CD4-positive, alpha-beta T cell treated with Interleukin-1 beta for 1 hour (primary cell): ENCODE measurements around the gene COL2A1.
"Not testable (repeated sequence)": the region's sequence is repeated elsewhere in the genome, so short reads cannot be mapped to it uniquely, and the experiment has no call there.

Experiments used
- DNase-seq, 2 donors: peaks; one replicate each; pipeline ENCODE4 v3.0.0-alpha.2; 2020 to 2022

The COL2A1 gene

DNA sequence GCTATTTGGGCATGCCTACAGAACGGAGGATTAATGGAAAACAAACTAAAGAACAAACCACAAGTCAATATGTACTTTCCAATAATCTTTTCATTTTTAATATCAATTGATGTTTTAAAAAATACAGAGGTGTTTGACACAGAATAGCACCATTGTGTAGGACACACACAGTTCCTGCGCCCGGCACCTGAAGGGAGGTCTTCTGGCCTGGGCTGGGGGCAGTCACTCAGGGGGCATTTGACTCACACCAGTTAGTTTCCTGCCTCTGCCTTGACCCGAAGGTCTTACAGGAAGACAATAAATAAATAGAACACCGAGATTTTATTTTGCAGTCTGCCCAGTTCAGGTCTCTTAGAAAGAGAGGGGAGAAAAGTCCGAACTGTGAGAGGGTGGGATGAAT lies 31.4 kb downstream of the COL2A1 start:
- DNase-seq: no peak

DNA sequence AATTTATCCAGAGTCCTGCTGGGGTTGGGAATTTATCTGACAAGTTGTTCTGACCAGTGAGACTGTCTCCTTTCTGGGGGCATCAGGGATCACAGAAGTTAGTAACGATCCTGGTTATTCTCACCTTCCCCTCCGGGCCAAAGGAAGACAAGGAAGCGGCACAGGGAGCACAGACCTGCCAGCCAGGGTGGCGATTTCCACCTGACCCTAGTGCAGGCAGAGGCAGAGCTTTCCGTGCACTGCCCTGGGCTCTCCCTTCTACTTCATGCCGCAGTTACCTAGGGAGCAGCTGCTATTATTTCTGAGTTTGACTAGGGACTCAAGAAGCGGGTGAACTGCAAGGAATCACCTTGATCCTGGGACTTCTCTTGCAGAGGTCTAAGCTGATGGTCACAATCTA lies 33.4 kb downstream of the COL2A1 start:
- DNase-seq: no peak

DNA sequence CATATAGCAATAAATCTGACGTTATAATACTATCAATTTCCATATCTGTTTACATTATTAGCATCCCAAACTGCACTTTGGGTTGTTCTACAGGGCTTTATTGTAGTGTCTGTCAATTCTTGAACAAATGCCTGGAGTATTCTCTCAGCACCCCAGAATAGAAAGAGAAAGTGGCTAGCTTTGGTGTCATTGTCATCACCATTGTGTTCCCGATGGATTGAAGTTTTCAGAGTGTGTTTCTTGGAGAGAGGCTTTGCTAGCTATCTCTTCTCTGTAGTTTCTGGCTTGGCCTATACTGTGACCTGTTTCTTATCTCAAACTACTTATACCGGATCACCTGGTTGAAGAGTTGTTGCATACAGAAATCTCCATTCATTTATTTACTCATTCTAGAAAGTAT lies 34.4 kb downstream of the COL2A1 start:
- no peak for DNase-seq

DNA sequence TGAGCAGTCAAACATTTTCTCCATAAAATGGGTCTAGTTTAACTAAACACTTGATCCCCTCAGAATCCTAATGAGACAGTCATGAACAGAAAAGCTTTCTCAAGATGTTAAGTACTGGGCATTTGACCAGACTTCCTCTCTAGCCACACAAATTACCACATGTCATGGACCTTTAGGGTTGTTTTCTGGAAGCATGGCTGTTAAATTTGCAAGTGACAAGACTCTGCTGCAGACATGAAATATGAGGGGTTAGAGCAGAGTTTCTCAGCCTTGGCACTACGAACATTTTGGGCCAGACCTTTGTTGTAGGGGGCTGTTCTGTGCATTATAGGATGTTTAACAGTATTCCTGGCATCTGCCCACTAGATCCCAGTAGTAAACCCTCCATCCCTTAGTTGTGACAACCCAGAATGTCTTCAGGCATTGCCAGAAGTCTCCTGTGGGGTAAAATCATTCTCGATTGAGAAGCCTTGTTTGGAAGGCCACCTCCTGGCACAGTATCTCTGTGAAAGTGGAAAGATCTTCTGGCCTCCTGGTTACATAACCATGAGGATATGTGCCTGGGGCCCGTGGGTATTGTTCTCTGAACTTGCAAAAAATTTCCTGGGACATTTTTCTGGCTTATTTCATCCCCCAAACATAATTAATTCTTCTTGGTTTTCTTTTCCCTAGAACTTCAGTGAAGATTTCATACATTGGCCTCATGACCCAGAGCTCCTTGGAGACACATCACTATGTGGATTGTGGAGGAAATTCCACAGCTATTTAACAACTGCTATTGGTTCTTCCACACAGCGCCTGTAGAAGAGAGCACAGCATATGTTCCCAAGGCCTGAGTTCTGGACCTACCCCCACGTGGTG lies 36.6 kb downstream of the COL2A1 start:
- no peak for DNase-seq

DNA sequence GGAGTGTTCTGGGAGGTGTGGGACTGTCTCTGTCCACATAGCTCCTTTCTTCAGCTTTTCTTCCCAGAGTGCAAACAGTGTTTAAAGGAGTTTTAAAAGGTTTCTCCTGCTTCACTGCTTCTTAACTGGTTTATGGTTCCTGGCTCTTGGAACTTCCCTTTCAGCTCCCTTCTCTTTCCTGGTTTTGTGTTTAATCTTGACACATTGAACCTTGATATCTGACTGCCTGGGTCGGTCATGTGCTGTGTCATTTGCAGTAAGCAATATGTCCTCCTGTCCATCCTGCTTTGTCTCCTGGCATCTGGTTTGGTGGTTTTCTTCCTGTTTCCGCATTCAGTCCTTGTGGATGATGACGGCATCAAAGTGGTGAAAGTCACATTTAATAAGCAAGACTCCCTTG lies 38.7 kb downstream of the COL2A1 start:
- no peak for DNase-seq

DNA sequence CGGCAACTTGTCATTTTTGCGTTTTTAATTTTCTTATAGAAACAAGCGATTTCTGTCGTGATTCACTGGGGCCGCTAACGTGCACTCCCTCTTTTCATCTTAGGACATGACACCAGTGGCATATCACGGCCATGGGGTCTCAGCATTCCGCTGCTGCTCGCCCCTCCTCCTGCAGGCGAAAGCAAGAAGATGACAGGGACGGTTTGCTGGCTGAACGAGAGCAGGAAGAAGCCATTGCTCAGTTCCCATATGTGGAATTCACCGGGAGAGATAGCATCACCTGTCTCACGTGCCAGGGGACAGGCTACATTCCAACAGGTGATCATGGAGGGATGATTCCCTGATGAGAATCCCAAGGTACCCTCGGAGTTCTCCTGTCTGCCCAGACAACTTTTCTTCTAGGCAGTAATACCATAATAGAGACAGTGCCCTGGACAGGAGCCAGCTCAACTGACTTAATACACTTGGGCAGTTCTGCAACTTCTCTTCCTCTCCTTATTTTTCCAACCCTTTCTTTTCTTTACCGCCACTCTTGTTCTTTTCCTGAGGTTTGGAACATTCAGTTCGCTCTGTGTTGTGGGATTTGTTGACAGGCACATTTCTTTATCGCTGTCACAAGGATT lies 40.1 kb downstream of the COL2A1 start:
- peak in 1 of 2 donors; percentile 11 for DNase-seq

DNA sequence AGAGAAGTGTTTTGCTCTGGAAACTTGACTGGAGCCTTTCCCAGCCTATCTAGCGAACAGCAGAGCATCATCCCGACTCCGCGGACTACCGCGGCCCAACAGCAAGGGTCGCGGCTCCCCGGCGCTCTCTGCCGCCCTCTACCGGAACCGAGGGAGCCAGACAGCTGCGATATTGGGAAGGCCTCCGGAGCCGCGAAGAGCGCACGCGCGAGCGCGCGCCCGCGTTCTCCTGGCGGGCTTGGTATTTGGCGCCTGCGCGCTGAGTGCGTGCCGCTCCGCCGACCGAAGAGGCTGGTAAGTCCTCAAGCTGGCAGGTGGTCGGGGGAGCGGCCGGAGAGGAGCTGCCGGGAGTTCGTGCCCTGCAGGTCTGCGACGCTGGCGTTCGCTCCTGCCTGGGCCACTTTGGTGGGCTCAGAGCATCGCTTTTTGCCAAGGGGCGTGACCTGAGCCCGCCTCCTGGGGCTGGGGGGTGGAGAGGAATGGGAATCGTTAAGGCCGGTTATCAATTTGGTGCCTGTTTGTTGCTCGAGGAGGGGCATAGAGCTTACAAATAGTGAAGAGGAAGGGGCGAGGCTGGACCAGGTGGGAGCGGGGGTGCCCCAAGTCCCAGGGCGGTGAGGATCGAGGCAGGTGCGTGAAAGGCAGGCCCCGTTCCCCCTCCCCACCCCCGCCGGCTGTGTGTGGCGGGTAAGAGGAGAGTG lies 40.8 kb downstream of the COL2A1 start, which contains the start of gene TMEM106C:
TSS of gene TMEM106C (plus strand) at position 257 of the 701 bp plus-strand sequence. CDS start 641 bp downstream, outside the sequence.
- peak; percentile 93 to 94 for DNase-seq

DNA sequence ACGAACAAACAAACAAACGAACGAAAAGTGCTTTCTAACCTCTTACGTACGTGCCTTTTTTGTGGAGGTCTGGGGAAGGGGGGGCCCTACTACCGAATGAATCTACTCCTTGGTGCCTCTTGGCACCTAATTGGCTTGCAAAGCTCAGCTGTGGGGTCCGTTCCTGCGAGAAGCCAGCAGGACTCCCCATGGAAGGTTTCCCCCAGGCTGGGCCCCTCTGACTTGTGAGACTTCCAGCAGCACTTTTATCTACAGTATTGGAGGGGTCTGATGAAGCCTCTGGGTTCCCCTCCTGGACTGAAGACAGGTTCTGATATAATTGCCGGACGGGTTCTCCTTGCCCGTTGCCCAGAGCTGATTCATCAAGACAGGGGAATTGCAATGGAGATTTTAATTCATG lies 42.1 kb downstream of the COL2A1 start:
- DNase-seq: no peak

DNA sequence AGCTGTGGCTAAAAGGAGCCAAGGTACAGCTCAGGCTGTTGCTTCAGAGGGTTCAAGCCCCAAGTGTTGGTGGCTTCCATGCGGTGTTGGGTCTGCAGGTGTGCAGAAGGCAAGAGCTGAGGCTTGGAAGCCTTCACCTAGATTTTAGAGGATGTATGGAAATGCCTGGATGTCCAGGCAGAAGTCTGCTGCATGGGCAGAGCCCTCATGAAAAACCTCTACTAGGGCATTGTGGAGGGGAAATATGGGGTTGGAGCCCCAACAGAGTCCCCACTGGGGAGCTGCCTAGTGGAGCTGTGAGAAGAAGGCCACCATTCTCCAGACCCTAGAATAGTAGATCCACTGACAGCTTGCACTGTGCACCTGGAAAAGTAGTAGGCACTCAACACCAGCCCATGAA lies 46.6 kb downstream of the COL2A1 start:
- not testable (repeated sequence) for DNase-seq

DNA sequence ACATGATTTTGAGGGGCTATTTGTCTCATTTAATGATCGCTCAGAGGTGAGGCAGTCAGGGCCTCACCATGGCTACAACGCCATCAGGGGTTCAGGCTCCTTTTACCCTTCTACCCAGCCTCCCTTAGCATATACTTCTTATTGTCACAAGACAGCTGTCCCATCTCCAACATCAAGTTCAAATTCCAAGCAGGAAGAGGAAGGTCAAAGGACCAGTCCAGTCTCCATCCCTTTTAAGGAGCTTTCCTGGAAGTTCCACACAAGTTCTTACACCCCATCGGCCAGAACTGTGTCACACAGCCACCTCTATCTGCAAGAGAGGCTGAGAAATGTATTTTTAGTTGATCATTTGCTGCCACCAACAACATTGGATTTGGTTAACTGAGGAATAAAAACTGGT lies 49.2 kb downstream of the COL2A1 start:
- no peak for DNase-seq

DNA sequence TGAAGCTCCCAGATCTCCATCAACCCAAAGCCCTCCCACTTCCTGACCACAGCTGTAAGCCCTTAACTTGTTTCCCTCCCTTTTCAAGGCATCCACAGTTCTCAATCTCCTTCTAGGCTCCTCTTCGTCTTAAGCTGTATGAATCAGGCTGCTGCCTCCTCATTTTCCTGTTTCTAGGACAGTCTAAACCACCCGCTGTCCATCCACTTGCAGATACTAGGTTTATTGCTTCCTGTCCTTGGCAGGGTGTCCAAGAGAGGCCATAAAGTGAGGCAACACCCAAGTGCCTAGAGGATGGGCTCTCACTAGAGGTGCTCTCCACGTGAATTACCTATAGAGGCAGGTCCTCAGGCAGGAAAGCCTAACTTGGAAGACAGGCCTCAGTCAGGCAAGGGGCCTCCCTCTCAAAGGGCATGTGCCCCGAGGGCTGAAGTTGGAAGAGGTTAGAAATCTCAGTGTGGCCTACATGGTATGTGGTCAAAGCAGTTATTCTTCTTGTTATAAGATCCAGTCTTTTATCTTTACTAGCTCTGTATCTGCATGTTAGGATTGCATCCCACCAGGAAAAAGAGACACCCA lies 49.7 kb downstream of the COL2A1 start:
- no peak for DNase-seq

DNA sequence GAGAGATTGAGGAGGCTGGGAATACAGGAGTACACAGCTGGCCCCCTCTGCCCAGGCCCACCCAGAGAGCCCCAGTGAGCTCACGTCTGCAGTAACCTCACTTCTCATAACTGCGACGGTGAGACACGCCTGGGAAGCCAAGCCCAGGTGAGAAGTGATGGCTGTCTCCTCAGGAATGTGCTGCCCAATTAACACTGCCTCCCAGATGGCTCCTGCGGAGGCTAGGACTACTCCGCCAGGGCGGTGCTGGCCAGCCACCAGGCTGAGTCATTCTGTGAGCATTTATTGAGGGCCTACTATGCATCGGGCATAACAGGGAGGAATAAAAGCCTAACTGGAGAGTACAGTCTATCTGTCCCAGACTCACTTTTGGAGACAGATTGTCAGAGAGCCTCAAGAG lies 50.2 kb downstream of the COL2A1 start:
- no peak for DNase-seq

DNA sequence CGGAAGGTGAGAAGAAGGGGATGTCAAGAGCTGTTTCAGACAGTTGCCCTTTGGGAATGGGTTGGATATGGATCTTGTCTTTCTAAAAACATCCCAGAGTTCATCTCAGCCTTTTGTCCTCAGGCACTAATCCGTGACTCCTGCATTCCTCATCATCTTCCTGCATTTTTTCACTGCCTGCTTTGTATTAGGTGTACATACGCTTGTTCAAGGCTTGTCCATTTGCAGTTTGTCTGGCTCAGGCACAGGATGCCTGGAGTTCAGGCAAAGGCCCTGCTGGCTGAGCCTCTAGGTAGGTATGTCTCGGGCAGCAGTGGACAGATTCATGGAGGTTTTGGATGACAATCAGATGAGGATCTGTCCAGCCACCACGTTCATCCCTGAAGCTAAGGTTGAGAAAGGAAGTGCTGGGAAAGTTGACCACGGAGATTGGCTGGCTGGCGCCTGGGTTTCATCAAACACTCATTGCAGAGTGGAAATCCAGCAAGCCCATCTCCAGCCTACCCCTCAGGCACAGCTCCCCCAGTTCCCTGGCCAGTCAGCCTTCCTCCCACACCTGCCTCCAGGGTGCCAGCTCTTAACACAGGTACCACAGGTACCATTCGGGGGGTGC lies 53.3 kb downstream of the COL2A1 start:
- DNase-seq: no peak

DNA sequence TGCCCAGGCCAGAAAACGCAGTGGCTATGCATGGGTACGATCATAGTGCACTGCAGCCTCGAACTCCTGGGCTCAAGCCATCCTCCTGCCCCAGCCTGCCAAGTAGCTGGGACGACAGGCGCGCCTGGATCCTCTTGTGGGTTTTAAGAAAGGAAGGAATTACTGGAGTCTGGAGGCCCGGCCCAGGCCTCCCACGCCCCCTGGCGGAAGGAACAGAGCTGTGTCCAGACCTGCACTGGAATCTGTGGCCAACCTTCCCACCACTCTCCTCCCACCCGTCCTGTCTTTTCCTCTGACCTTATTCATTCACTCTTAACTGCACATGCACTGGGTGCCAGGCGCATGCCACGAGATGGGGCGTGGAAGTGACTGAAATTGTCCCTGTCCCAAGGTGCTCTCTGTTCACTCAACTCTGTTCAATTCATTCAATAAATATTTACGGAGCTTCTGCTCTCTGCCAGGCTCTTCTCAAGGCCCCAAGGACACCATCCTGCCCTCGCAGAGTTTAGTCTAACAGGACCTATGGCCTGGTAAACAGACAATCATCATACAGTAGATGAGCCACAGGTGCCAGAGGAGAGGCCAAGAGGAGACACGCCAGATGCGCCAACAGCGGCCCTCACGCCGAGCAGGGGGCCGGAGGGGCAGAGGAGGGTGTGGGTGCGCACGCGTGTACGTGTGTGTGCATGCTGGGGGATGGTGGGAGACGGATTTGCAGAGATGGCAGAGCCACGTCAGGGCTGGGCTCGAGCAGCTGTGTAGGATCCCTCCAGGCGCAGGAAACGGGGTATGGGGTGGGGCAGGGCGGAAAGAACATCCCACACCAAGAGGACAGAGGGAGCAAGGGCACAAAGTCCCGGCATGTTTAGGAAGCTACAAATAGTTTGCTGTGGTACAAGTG lies 54.6 kb downstream of the COL2A1 start:
- peak; percentile 31 to 42 for DNase-seq

DNA sequence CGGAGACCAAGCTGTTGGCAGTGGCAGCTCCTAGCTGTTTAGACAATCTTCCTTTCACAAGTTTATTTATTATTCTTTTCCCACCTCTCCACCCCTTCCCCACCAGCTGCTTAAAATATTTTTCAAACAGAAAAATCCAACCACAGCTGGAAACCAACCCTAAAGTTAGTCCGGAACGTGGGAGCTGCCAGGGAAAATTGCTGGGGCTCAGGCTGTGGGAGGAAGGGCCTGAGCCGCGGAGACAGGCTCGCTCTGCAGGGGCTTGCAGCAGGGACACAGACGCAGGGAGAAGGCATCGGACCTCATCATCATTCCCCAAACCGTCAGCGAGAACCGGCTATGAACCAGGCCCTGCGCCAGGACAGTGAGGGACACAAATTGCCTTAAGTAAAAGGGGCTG lies 56.9 kb downstream of the COL2A1 start:
- no peak for DNase-seq

DNA sequence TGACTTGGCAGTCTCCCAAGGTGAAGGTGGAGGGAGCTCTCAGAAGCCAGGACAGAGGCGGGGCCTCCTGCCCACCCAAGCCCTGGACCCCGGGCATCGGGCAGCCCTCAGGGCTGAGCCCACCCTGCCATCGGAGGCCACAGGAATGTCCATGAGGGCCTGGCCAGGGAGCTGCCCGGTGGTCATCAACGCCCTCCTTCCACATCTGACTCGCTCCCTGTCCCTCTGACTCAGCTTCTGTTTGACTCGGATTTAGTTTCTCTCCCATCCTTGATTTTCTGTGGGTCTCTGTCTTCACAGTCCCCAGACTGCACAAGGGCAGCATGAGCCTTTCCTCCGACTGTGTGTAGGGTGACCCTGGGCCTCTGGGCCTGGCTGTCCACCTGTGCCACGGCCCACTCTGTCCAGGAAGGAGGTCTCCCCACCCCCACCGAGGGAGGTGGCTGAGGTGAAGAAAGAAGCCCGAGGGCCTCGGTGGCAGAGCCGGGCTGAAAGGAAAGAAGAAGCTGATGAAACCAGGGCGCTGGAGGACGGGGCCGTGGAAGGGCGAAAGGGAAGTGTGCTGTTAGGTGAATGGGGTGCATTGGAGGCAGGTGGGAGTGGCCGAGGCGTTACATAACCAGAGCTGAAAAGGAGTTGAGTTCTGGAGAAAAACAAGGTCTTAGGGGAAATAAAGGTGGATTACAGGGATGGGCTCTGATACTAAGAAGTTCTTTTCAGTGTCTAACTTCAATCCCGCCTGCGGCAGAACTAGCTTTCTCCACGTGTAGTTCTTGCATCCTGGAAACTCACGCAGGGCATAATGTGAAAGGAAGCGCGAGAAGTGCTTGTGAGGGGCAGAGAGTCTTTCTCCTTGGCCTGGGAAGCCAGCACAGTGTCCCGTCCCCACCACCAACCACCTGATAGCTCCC lies 57.6 kb downstream of the COL2A1 start:
- DNase-seq: no peak

DNA sequence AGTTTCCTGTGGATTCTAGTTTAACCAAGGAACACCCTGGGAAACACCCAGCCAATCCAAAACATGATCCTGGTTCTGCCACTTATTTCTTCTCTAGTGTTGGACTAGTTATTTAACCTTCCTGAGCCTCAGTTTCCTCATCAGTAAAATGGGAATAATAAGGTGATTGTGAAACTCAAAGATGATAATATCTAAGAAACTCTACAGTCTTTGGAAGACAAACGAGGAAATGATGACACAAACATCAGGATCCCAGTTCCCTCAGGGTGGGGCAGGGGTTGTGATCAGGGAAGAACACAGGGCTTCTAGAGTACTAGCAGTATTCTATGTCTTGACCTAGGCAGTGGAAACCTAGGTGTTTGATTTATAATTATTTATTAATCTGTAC lies 58.9 kb downstream of the COL2A1 start:
- no peak for DNase-seq

DNA sequence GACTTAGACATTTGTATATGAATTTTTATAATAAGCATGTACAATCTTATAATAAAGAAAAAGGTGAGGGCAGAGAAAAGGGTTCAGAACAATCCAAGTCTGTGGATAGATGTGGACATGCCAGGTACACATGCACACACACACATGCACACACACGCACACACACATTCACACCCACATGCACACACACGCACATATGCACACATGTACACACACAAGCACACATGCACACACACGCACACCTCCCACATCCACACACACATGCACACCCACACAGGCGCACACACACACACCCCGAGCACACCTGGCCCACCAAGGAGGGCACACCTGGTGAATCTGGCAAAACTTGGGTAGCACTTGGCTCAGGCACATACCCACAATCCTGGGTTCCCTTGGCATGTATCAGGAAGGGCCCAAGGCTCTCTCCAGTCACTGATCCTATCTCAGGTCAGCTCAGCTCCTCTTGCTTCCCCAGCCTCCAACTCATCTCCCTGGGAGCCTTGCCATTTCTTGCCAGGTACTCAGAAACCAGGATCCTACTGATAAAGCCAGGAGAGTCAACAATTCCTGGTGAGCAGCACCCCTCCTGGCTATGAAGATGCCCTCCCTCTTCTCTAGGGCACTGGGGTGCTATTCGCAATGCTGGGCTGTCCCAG lies 59.5 kb downstream of the COL2A1 start:
- DNase-seq: no peak

DNA sequence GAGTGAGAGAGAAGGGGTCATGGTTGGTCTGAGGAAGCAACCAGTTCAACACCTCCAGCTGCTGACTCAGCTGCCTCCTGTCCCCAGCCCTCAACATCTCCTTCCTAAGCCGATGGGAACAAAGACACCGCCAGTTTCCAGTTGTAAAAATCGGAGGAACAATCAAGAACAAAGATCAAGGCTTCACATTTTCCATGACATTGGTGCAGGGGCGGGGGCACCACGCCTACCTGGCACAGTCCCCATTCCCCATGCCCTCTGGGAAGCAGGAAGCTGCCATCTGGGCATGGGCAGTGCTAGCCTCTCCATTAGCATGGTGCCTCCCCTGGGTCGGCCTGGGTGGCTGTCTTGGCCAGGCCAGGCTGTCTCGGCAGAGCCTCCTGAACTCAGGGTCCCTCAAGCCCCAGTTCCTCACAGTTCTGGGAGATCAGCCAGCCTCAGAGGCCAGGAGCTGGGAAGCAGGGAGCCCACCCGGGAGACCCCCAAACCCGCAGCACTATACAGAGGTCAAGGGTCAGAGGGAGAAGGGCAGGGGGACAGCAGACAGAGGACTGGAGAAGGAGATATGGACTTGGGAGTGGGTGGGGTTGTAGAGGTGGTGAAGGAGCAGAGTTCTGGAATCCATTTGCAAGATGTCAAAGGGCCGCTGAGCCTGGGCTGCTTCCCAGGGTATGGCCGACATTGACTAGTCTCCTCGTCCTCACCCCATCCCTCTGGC lies 60.5 kb downstream of the COL2A1 start:
- no peak for DNase-seq
